ENCODE measurements around the gene CCDC102B.
"Not testable (repeated sequence)": the region's sequence is repeated elsewhere in the genome, so short reads cannot be mapped to it uniquely, and the experiment has no call there.

CCDC102B gene

DNA sequence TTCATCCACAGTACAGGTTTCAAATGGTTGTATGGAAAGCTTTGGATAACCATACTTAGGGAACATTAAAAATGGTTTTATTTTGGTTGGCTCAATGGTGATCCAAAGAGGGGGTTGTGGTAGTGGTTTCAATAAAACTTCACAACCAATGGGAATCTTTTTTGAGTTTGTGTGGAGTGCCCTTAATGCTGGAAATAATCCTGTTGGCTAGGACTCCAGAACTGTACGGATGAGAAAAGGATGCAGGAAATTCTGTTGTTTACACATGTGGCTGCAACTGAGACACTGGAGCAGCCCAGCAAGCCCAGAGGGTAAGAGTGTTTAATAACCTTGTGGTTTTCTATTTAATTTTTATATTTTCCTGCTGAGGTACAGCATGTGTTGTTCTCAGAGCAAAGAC lies at the start of gene CCDC102B:
Gene CCDC102B (plus strand): TSS at position 210 of the 400 bp plus-strand sequence. CDS start 38,684 bp downstream, outside the sequence.
- DNase-seq: no peak

DNA sequence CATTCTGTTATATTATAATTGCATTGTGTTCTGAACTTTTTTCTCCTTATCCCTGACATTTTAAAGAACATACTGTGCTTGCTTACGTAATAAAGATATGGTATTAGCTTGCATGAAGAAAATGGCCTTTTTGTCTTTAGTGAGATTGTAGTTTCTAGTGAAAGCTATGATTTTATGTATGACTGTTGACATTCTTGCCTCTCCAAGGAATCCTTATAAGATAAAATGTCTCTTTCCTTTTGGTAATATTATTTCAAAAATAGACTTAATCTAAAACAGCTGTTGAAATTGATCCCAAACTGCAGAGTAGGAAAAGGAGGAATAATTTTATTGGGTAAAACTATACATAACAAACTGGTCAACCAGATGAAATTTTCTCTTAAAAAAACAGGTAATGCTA lies 40.8 kb upstream of the CCDC102B start:
- DNase-seq: no peak

DNA sequence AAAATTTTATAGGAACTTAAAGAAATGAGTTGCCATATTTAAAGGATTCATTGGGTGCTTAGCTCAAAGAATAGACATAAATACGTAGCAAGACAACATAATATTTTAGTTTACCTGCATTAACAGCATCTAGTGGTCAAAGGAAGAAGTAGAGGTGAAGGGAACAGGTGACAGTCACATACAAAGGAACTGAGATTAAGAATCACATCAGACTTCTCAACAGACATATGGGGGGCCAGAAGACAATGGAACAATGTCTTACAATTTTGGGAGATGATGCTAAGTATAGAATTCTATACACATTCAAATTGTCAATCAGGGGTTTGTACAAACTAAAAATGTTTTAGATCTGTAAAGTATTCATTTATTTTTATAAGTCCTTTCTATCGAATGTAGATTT lies 38.6 kb upstream of the CCDC102B start:
- no peak for DNase-seq

DNA sequence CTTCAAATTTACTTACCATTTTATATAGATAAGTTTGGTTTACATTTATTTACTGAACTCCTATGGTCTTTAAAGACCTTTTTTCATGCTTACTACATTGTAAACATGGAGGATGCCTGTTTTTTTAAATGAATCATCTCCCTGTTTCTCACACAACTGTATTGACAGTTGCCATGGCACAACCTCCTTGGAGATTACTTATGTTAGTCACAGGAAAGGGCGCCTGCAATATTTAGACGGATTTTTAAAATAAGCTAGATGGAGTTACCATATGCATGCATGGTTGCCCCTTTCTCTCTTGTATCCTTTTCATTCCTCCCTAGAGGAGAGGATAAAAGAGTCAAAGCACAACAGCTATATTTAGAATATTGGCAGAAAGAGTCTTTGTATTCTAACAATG lies 34.8 kb upstream of the CCDC102B start:
- DNase-seq: no peak

DNA sequence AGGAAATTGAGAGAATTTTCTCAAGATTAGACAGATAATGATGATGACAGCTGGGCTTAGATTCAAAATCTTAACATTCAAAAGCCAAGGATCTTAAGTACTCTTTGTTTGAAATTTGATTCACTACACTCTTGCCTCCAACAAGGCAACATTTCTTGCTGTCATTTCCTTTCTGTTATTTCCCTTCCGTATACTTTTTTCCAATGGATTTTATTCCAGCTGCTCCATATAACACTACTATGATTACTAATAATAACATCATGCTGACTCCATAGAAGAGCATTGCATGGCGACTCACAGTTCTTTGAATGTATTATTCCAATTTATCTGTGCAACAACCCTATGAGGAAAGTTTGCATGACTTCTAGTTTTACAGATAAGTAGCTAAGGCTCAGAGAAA lies 33.9 kb upstream of the CCDC102B start:
- no peak for DNase-seq

DNA sequence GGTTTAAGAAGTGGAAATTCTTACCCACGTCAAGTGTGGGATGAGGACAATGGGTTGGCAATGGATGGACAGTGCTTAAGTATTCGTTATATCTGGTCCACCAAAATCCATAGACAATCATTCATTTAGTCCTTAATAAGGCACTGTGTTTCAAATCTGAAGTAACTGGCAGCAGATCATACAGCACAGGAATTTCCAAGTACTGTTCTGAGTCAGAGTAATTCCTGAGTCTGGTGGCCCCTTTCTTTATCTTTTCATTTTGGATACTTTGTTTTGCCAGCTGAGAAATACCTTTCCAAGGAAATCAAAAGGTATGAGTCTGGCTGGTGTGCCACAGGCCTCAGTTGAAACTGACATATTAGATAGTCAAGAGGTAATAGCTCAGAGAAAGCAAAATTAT lies 31.4 kb upstream of the CCDC102B start:
- DNase-seq: no peak

DNA sequence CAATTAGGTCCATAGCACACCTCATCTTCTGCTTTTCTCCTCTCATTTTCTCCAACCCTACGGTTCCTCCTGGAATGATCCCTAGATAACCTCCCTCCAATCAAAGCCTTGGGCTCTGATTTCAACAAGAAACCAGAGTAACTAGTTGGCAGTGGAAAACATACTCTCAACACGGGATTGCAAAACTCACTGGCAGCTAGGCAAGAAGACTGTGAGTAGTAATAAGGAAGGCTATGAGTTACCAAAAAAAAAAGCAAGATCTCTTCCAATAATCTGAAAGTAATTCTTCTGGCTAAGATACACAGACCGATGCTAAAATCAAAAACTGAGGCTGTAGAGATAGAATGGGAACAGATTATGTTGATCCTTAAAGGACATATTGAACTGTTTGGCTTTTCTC lies 28.4 kb upstream of the CCDC102B start:
- no peak for DNase-seq

DNA sequence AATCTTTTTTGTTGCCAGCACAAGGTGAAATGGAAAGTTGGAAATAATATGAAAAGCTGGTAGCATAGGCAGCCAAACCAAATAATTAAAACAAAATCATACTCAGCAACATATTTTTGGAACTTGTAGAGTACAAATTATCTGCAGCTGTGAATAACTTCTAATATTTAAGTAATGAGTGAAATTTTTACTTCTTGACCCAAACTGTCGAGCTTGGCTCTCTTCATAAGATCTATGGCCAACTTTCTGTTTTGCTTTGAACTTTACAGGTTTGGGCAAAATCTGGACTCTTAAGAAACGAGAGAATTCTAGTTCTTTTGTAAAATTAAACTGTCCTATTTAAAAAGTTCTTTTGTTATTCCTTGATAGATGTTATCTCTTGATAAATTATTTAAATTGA lies 25.6 kb upstream of the CCDC102B start:
- no peak for DNase-seq

DNA sequence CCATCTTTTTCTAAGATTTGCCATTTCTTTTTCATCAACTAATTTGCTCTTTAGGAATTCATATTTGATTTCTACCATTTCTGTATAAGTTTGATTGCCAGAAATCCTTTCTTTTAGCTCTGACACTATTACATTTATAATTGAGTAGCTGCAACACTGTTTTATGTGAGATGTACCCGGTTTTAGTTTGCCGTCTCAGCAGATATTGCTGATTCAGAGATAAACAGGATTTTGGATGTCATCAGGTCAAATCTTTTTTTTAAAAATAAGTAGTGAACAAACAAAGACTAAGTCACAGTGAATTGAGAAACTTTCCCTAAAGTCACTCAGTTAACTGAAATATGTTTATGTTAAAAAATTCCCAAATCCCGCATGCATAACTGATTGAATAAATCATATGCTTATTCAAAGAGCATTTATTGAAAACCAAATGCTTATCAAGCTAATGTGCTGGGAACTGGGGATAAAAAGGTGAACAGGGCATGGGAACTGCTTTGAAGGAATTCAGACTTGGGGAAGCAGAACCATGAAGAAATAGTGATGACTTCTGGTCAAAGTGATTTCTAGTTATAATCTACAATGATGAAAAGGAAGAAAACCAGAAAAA lies 19.5 kb upstream of the CCDC102B start:
- no peak for DNase-seq

DNA sequence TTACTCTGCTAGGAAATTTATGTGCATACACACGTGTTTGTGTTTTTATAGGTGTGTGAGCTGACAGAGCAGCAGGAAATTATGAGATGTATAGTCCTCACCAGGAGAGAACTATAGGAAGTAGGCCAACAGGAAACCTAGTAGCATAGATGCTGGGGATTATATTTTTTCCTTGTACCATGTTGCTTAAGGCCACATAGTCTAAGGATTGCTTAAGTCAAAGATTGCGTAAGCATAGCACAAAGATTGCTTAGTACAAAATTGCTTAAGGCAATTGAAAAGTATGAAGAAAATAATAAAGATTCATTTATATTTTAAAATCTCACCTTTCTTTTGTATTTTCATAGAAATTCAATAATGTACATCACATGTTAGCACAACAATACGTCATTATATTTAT lies 18.7 kb upstream of the CCDC102B start:
- DNase-seq: peak; percentile 45 to 79 (median 75)

DNA sequence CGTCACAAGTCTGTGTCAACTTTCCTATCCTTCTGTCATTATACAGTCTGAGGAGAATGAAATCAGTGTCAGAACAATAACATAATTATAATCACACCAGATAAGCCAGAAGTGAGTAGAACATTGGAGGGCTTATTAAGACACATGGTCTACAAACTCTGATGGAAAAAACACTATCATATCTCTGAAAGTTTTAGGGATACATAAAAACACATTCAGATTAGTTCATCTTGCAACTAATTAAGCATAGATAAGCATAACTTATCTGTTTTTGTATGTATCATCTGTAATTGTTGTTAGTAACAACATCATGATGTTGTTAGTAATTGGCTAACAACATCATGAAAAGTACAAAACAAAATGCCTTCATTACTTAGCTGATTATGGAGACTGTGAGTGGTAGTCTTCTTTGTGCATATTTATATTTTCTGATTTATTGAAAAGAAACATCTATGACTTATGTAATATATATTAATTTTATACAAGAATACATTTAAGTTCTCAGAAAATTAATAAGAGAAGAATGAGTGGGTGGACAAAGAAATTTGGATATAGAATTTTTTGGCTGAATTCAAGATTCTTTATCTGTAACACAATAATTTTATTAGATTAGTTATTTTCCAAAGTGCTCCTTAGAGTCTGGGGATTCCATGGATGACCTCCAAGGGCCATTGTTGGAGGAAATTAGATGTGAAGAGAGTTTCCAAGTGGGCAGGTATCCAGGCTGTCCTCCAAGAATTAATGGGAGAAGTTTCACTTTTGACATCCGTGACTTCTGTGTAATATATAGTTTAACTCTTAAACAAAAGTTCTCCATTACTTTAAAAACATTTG lies 16.9 kb upstream of the CCDC102B start:
- DNase-seq: no peak

DNA sequence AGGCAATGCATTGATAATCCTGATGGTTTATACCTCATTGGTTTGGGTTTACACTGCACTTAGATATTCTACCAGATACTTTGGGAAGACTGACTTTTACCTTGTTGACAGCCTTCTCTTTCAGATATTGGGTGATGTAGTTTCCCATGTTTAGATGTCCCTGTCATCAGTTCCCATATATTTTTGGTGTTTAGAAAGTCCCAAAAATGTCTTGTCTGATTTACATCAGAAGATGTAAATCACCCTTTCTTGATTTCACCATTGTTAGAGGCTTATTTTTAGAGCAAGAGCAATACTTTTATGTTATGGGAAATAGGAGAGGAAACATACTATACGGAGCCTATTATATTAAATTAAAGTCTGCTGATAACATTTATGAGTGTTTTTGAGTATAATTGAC lies 14.4 kb upstream of the CCDC102B start:
- peak; percentile 8 to 63 (median 31) for DNase-seq

DNA sequence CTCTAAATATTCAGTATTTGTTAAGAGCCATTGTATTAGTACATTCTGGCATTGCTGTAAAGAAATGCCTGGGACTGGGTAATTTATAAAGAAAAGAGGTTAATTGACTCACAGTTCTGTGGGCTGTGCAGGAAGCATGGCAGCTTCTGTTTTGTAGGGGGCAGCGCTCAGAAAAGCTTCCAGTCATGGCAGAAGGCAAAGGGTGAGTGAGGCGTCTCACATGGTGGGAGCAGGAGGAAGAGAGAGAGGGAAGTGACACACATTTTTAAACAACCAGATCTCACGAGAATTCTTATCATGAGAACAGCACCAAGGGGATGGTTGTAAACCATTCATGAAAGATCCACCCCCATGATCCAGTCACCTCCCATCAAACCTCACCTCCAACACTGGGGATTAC lies 13.8 kb upstream of the CCDC102B start:
- peak; percentile 20 to 30 (median 28) for DNase-seq

DNA sequence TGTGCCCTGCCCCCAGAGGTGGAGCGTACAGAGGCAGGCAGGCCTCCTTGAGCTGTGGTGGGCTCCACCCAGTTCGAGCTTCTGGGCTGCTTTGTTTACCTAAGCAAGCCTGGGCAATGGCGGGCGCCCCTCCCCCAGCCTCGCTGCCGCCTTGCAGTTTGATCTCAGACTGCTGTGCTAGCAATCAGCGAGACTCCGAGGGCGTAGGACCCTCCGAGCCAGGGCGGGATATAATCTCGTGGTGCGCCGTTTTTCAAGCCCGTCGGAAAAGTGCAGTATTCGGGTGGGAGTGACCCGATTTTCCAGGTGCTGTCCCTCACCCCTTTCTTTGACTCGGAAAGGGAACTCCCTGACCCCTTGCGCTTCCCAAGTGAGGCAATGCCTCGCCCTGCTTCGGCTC lies 7.6 kb upstream of the CCDC102B start:
- not testable (repeated sequence) for DNase-seq

DNA sequence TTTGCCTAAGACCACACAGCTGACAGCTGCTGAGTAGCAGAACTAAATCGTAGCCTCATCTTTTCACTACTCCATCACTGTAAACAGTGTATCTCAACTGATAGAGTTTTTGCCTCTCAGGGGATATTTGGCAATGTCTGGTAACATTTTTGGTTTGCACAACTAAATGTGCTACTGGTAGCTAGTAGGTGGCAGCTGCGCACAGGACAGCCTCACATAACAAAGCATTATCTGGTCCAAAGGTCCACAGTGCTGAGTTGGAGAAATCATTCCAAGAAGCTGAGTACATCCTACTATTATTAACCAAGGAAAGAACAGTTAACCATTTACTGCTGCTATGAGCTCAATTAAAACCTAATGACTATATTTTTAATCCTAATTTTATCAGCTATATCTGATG lies 6.1 kb upstream of the CCDC102B start:
- DNase-seq: no peak

DNA sequence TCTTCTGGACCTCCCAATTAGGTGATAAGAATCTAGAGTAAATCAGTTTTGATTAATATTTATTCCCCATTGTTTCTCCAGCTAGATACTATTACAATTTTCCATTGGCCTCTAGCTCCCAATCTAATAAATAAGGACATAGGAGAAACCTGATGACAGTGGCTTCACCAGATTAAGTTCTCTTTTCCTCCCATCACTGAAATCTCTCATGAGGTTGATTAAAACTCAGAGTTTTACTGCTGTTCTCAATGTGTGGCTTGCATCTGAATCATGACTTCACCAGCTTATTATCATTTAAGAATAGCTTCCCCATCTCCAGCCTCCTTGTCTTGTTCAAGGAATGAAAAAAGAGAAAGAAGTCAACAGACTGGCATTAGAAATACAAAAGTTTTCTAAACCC lies 3.9 kb upstream of the CCDC102B start:
- no peak for DNase-seq

DNA sequence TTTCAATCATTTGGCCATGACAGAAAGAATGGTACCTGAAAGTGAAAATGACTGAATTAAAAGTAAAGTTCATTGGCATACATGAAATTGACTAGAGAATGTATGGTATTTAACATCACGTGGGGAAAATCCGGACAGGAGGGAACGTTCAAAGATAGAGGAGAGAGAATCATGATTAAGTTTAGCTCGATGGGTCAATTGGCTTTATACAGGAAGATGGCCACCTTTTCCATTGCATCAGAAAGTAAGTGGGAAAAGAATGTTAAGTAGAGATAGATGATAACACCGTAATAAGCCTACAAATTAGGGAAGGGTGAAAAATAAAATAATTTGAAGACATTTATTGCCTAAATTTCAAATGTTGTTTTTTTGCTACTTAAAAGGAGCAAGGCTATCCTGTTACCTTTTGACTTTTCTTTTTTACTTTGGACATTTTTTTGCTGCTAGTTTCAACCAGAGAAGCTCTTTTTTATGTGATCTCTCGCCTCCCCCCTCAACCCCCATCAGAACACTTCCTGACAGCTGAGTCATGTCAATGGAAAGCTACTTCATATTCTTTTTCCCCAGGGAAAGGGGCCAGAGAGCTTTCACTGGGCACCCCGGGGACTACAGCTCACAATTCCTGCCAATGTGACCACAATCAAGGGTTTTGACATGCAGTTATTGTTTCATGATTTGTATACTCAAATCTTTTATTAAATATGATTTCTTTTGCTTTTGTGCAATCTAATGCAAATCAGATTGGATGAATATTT lies 767 bp upstream of the CCDC102B start:
- no peak for DNase-seq

DNA sequence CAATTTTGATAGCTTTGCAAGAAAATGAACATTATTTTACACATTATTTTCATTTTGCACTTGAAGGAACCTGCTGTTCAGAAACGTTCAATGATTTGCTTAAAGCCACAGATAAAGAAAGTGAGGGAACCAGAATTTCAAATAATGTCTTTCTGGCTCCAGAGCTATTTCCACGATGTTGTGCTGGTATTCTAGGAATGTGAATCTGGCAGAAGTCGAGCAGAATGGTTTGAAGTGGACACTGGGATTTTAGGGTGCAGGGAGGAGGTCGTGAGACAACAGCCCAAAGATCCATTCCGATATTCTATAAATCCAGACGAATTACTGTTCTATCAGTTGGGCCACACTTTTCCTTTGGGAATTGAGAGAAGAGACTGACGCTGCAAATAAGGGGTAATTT lies 2.2 kb downstream of the CCDC102B start:
- no peak for DNase-seq

DNA sequence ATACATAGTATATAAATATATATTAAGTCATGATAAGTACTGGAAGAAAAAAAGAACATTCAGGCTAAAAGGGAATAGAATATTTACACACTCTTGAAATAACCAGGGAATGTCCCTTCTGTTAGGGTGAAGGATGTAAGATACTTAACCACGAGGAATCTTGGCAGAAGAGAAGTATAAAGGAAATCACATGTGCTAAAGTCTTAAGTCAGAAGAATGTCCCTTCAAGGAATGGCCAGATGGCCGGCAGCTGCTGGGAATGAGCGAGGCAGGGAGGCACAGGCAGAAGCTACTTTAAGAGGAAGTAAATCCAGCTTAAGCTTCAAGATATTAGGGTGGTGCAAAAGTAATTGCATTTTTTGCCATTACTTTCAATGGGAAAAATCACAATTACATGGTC lies 5.5 kb downstream of the CCDC102B start:
- peak; percentile 69 to 84 (median 80) for DNase-seq

DNA sequence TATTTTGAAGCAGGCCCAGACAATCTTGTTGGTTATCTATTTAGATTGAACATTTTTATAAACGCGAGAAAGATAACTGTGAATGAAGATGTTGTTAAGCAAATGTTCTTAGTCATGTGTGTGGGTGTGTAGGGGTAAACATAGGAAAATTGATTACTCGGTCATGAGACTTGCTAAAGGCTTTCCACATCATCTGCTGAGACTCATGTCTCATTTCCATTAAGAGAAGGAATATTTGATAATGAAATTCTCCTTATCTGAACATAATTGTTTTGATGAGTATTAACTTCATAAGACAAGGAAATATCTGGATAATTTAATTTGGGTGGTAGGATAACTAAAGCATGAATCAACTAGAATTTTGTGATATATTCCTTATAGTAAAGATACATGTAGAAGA lies 19.7 kb downstream of the CCDC102B start:
- DNase-seq: peak in 1 of 3 donors; percentile 41

DNA sequence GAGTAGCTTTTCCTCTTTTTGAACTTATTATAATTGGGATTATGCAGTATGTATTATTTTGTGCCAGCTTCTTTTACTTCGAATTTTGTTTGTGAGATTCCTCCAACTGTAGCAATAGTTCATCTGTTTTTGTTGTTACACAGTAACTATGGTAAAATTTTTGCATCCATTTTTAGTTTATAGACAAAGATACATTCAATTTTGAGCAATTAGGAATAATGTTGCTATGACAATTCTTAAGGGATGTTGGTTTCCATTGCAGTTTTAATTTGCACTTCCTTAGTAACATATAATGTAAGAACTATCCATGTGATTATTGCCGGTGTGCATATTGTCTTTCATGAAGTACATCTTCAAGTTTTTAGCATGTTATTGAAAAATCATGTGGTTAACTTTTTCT lies 20.7 kb downstream of the CCDC102B start:
- no peak for DNase-seq

DNA sequence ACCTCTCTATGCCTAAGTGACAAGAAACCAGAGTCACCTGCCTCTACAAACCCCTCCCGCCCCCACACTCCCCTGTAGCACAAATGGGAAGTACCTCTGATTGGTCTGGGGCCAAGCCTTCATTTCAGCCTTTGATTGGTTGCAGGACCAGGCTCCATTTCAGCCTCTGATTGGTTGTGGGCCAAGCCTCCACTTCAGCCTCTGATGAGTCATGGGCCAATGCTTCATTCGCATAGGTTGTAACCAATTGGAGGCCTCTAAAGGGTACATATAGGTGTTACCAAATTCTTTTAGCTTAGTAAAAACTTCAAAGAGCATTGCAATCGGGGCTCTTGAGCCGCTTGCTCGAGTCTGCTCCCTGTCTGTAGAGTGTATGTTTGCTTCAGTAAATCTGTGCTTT lies 25.0 kb downstream of the CCDC102B start:
- DNase-seq: no peak

DNA sequence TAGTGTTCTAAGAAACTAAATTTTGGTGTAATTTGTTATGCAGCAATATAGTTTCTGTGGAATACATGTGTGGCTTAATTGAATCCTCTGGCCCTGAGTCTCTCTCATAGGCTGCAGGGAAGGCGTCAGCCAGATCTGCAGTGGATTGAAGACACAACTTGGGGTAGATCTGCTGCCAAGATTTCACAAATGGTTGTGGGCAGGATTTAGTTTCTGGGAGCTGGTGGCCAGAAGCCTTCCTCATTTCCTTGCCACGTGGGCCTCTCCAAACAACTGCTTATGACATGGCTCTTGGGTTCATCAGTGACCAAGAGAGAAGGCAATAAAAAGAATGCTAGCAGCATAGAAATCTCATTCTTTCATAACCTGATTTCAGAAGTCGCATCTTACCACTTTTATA lies 28.2 kb downstream of the CCDC102B start:
- peak in 2 of 3 donors; percentile 33 to 38 for DNase-seq

Measured in suppressor macrophage treated with lipopolysaccharide for 1 hour (primary cell).